Measurements from ENCODE around the gene MAL. TPM values are rescaled to one million over a fixed set of nuclear protein-coding genes. Genes with fewer than 3 reads are reported as not detected.

The MAL gene
- total RNA-seq, 1 donor from 2014 or later, result not detected

GRCh38 chr2:95023222-95023597 lies 2.3 kb upstream of the MAL start:
- ChIA-PET CTCF (interaction anchor here (0.9 kb wide), 1 partner anchor 92 kb away, joined by 3 read pairs; no protein-coding TSS in a partner anchor), POLR2A (no interaction called here)
- intact Hi-C loops (cut with micrococcal nuclease), result no loop called here
- Mint-ChIP-seq H3K27me3 (peaks cover 50% of the 10 kb centered on the region), H3K4me1 (peaks cover 10% of the 10 kb centered on the region), H3K4me3 (no peak overlapping the region), H3K36me3 (ENCODE audit: low read depth) (no peaks in the 10 kb centered on the region), H3K27ac (no peak overlapping the region), H3K9me3 (no peaks in the 10 kb centered on the region)
- DNase-seq, result no peak
- ATAC-seq (ENCODE audit: low read depth), result no peak
- TF ChIP-seq CTCF (IDR thresholded peaks at IDR 0.05), result no peak

- TF ChIP-seq CTCF (IDR thresholded peaks at IDR 0.05), result no peak
- ChIA-PET POLR2A (no interaction called here), CTCF (no interaction called here)
- DNase-seq (no peak), ATAC-seq (ENCODE audit: low read depth) (no peak)
- Mint-ChIP-seq H3K9me3 (no peaks in the 10 kb centered on the region), H3K27ac (no peak overlapping the region), H3K4me3 (no peak overlapping the region), H3K36me3 (ENCODE audit: low read depth) (no peaks in the 10 kb centered on the region), H3K27me3 (peaks cover 55% of the 10 kb centered on the region), H3K4me1 (peaks cover 10% of the 10 kb centered on the region)
- intact Hi-C loops (cut with micrococcal nuclease), result loop anchor here (2.0 kb wide), 1 partner anchor 52 kb away; no protein-coding TSS in a partner anchor
These were observed 1.1 kb upstream of the MAL start for GRCh38 chr2:95024371-95024770.

GRCh38 chr2:95024960-95025405 lies 525 bp upstream of the MAL start:
- POLR2A ChIA-PET, result no interaction called here
- ATAC-seq (ENCODE audit: low read depth) (no peak), DNase-seq (no peak)
- Mint-ChIP-seq H3K36me3 (ENCODE audit: low read depth) (no peaks in the 10 kb centered on the region), H3K4me1 (peaks cover 10% of the 10 kb centered on the region), H3K27ac (no peak overlapping the region), H3K27me3 (peaks cover 60% of the 10 kb centered on the region), H3K9me3 (no peaks in the 10 kb centered on the region), H3K4me3 (no peak overlapping the region)
- intact Hi-C loops (cut with micrococcal nuclease), result loop anchor here (2.0 kb wide), 1 partner anchor 52 kb away; no protein-coding TSS in a partner anchor
- CTCF ChIA-PET, result no interaction called here
- no peak for TF ChIP-seq CTCF (IDR thresholded peaks at IDR 0.05)

- intact Hi-C loops (cut with micrococcal nuclease), result no loop called here
- H3K9me3 Mint-ChIP-seq, result no peaks in the 10 kb centered on the region
- H3K36me3 Mint-ChIP-seq (ENCODE audit: low read depth), result no peaks in the 10 kb centered on the region
- H3K27ac Mint-ChIP-seq, result no peak overlapping the region
- DNase-seq, result no peak
- H3K27me3 Mint-ChIP-seq, result peaks cover 56% of the 10 kb centered on the region
- TF ChIP-seq CTCF (IDR thresholded peaks at IDR 0.05), result no peak
- no peak for ATAC-seq (ENCODE audit: low read depth)
- H3K4me3 Mint-ChIP-seq, result no peak overlapping the region
- POLR2A ChIA-PET, result no interaction called here
- peaks cover 10% of the 10 kb centered on the region for H3K4me1 Mint-ChIP-seq
- CTCF ChIA-PET, result no interaction called here
These were observed 1.2 kb downstream of the MAL start for GRCh38 chr2:95026471-95027368.

GRCh38 chr2:95027369-95027720 lies 1.8 kb downstream of the MAL start:
- peaks cover 9% of the 10 kb centered on the region for H3K4me1 Mint-ChIP-seq
- CTCF ChIA-PET, result no interaction called here
- POLR2A ChIA-PET, result no interaction called here

More at GRCh38 chr2:95027369-95027720, 1.8 kb downstream of the MAL start:
- no peak for DNase-seq
- no peak for ATAC-seq (ENCODE audit: low read depth)
- intact Hi-C loops (cut with micrococcal nuclease), result no loop called here
- Mint-ChIP-seq H3K4me3 (no peak overlapping the region), H3K9me3 (no peaks in the 10 kb centered on the region), H3K27me3 (peaks cover 52% of the 10 kb centered on the region), H3K36me3 (ENCODE audit: low read depth) (no peaks in the 10 kb centered on the region), H3K27ac (no peak overlapping the region)
- no peak for TF ChIP-seq CTCF (IDR thresholded peaks at IDR 0.05)

Data from activated B cell treated with CpG ODN at 0.5 μM for 24 hours (primary cell).